Thyroid gland (tissue), 4 donors: ENCODE data around the gene SLC22A7. TPM values are rescaled to one million over a fixed set of nuclear protein-coding genes. Genes with fewer than 3 reads are reported as not detected.

Experiments used
- DNase-seq, 2 donors: peaks; one replicate each; pipeline ENCODE4 v3.0.0-alpha.2; 2019
- H3K27ac ChIP-seq, 3 donors: fragments of 200-600 bp; sonication (generic); 1 replicate in 2 of 3; 2 replicates in 1 of 3; pipeline ENCODE4 v1.5.1; 2016 to 2019; ENCODE audit warnings: mild to moderate bottlenecking in 1 of 3, moderate library complexity in 1 of 3
- H3K27me3 ChIP-seq: fragments of 200-600 bp; sonication (generic); one replicate; pipeline ENCODE4 v1.5.1; 2019
- H3K36me3 ChIP-seq, 2 donors: fragments of 200-600 bp; sonication (generic); one replicate each; pipeline ENCODE4 v1.5.1; 2016 to 2019
- H3K4me1 ChIP-seq, 2 donors: fragments of 200-600 bp; sonication (generic); one replicate each; pipeline ENCODE4 v1.5.1; 2017 to 2019
- H3K4me3 ChIP-seq, 3 donors: fragments of 200-600 bp; sonication (generic); replicated peaks in 1 of 3; 1 replicate in 2 of 3; 2 replicates in 1 of 3; pipeline ENCODE4 v1.5.1; 2016; ENCODE audit warnings: mild to moderate bottlenecking in 1 of 3
- H3K9me3 ChIP-seq: fragments of 200-600 bp; sonication (generic); one replicate; pipeline ENCODE4 v1.5.1; 2017
- CTCF ChIP-seq, 6 experiments: fragments of 200-600 bp in 3 of 6; fragments of 450-650 bp in 3 of 6; sonication (generic) in 3 of 6; IDR thresholded peaks; one replicate each; pipeline ENCODE4 v1.5.1; 2016 to 2019; ENCODE audit warnings: antibody characterized with exemption in 6 of 6, mild to moderate bottlenecking in 2 of 6, inconsistent platforms in 1 of 6, moderate library complexity in 1 of 6
- POLR2A ChIP-seq, 2 donors: fragments of 450-650 bp; IDR thresholded peaks; one replicate each; pipeline ENCODE4 v1.6.1; 2017; ENCODE audit warnings: antibody characterized with exemption in 2 of 2, mild to moderate bottlenecking in 2 of 2, moderate library complexity in 1 of 2
- WGBS, 2 donors: methylation state at CpG; one replicate each; pipeline ENCODE4 v1.1.5; 2017; 5-methylcytosine and 5-hydroxymethylcytosine counted together
- intact Hi-C: fragments of 100-400 bp; cut with DNase I; formaldehyde crosslinking; loops from one replicate; pipeline ENCODE4 v1.15.1; 2023
- total RNA-seq, 4 donors: library from RNA; depleted of rRNA; stranded (reverse); fragments of >200 nt; gene quantifications; one replicate each; pipeline ENCODE4 v1.2.3, GENCODE V29; 2016

The SLC22A7 gene
- total RNA-seq, 4 donors from 2014 or later, result not detected

DNA sequence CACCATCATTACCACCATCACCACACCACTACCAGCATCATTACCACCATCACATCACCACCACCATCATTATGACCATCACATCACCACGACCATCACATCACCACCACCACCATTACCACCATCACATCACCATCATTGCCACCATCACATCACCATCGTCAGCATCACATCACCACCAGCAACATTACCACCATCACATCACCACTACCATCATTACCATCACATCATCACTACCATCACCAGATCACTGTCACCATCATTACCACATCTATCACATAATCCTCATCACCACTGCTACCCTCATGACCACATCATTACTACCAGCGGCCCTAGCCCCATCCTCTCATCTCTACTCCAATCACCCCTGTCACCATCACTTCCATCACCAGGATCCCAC lies 3.5 kb upstream of the SLC22A7 start:
- H3K27me3 ChIP-seq, result no peaks in the 10 kb centered on the region
- TF ChIP-seq CTCF (IDR thresholded peaks at IDR 0.05) (no peak), POLR2A (IDR thresholded peaks at IDR 0.05) (no peak)
- H3K36me3 ChIP-seq, result no peaks in the 10 kb centered on the region
- H3K27ac ChIP-seq, result no peak overlapping the region
- no peaks in the 10 kb centered on the region for H3K9me3 ChIP-seq
- DNase-seq, result no peak
- no peaks in the 10 kb centered on the region for H3K4me1 ChIP-seq
- intact Hi-C loops, result no loop called here
- H3K4me3 ChIP-seq, result no peak overlapping the region
- 85 to 87% methylated on average over 3 of the region's 3 CpGs for WGBS, 2 donors

- Histone ChIP-seq H3K9me3 (no peaks in the 10 kb centered on the region), H3K27ac (no peak overlapping the region), H3K4me3 (no peak overlapping the region), H3K27me3 (no peaks in the 10 kb centered on the region), H3K4me1 (no peaks in the 10 kb centered on the region), H3K36me3 (no peaks in the 10 kb centered on the region)
- intact Hi-C loops, result no loop called here
- no peak for TF ChIP-seq POLR2A (IDR thresholded peaks at IDR 0.05)
- TF ChIP-seq CTCF (IDR thresholded peaks at IDR 0.05), result no peak
- DNase-seq, result no peak
- WGBS, 2 donors, result 89 to 100% methylated on average over 3 of the region's 3 CpGs
Measured at GRCh38 chr6:43295456-43295855, 2.6 kb upstream of the SLC22A7 start.

DNA sequence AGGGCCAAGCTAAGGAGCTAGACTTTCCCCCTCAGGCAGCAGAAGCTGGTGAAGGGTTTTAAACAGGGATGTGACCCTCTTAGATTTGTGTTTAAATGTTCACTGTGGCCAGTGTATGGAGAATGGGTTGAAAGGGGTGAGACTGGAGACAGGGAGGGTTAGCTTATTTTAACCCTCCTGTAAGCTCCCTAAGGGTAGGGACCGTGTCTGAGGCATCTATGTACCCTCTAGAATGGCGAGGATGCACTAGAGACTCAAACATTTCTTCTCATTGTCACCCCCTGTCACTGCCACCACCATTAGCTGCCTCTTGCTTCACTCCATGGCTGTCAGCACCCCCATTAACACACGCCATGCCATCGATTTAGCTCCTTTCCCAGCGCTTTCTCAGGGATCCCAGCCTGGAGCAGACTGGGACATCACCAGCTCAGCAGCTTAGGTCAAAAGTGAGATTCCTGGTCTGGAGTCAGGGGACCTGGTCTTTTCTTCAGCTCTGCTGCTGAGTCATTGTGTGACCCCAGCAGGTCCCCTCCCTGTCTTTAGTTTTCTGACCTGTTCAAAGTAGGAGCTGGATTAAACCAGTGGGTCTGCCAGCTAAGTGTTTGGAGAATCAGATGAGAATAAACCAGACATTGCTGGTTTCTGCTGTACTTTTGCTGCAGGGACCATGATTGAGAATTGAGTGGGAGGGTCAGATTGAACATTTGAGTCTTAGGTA lies 1.1 kb upstream of the SLC22A7 start:
- Histone ChIP-seq H3K4me1 (no peaks in the 10 kb centered on the region), H3K27me3 (no peaks in the 10 kb centered on the region), H3K36me3 (no peaks in the 10 kb centered on the region), H3K27ac (no peak overlapping the region), H3K4me3 (no peak overlapping the region), H3K9me3 (no peaks in the 10 kb centered on the region)
- no peak for TF ChIP-seq POLR2A (IDR thresholded peaks at IDR 0.05)
- TF ChIP-seq CTCF (IDR thresholded peaks at IDR 0.05), result no peak
- no peak for DNase-seq
- WGBS, 2 donors, result 80 to 90% methylated on average over 5 of the region's 5 CpGs
- intact Hi-C loops, result no loop called here

- Histone ChIP-seq H3K4me1 (no peaks in the 10 kb centered on the region), H3K9me3 (no peaks in the 10 kb centered on the region), H3K27ac (no peak overlapping the region), H3K27me3 (no peaks in the 10 kb centered on the region), H3K36me3 (no peaks in the 10 kb centered on the region), H3K4me3 (no peak overlapping the region)
- WGBS, 2 donors, result 71 to 76% methylated on average over 12 of the region's 12 CpGs
- TF ChIP-seq CTCF (IDR thresholded peaks at IDR 0.05), result no peak
- no peak for TF ChIP-seq POLR2A (IDR thresholded peaks at IDR 0.05)
- intact Hi-C loops, result no loop called here
- no peak for DNase-seq
Measured at GRCh38 chr6:43298565-43299337, 691 bp downstream of the SLC22A7 start.
